Endothelial cell of umbilical vein (primary cell): ENCODE measurements around the gene PDE1A. TPM values are rescaled to one million over a fixed set of nuclear protein-coding genes. Genes with fewer than 3 reads are reported as not detected.

Source experiments
- BruUV-seq: library from RNA; stranded (reverse); fragments of 400-500 nt; replicated peaks from 2 replicates; lab custom pipeline; 2021; lab: Mats Ljungman, UMichigan
- CTCF ChIA-PET: fragments of 300-600, 350-600 bp; sonication (Branson Sonifier 250); formaldehyde crosslinking; loops from one replicate; lab custom pipeline; 2021; ENCODE audit warnings: antibody characterized with exemption, inconsistent platforms; lab: Charles Lee
- POLR2A ChIA-PET: fragments of 300-600, 350-600 bp; sonication (Branson Sonifier 250); formaldehyde crosslinking; loops from one replicate; lab custom pipeline; 2021; ENCODE audit warnings: antibody characterized with exemption, inconsistent platforms; lab: Charles Lee
- DNase-seq: peaks from one replicate; pipeline ENCODE4 v3.0.0-alpha.2; 2011; ENCODE audit warnings: low read depth, low spot score
- FAIRE-seq: peaks from 2 replicates; lab custom pipeline; 2011; peaks lifted over from hg19 to GRCh38; lab: Jason Lieb, UNC
- H2AFZ ChIP-seq: 2 replicates; pipeline ENCODE4 v1.6.0; 2012; ENCODE audit warnings: low read depth, low read length, control low read depth, inconsistent platforms
- H3K27ac ChIP-seq: 2 replicates; pipeline ENCODE4 v1.5.1; 2011; ENCODE audit warnings: low read depth, mild to moderate bottlenecking, control low read depth, low read length, moderate library complexity; ENCODE audit not compliant: insufficient read depth
- H3K27me3 ChIP-seq, 2 experiments: 2 replicates each; pipeline versions ENCODE4 v1.6.0 to v1.6.1; 2011; ENCODE audit warnings: low read length in 2 of 2, mixed read lengths in 1 of 2; ENCODE audit not compliant: control insufficient read depth in 2 of 2, insufficient read depth in 2 of 2
- H3K36me3 ChIP-seq, 2 experiments: 2 replicates in 1 of 2; 3 replicates in 1 of 2; pipeline ENCODE4 v1.5.1; 2011; ENCODE audit warnings: low read length in 2 of 2, mild to moderate bottlenecking in 1 of 2, moderate library complexity in 1 of 2; ENCODE audit not compliant: control insufficient read depth in 2 of 2, insufficient read depth in 2 of 2; ENCODE audit errors: extremely low read depth in 1 of 2
- H3K4me1 ChIP-seq: 3 replicates; pipeline ENCODE4 v1.5.1; 2011; ENCODE audit warnings: mild to moderate bottlenecking, low read length; ENCODE audit not compliant: control insufficient read depth, insufficient read depth; ENCODE audit errors: extremely low read depth
- H3K4me2 ChIP-seq: 2 replicates; pipeline ENCODE4 v1.6.1; 2011; ENCODE audit warnings: low read length, control low read depth, mixed read lengths; ENCODE audit not compliant: insufficient read depth
- H3K4me3 ChIP-seq, 3 experiments: fragments of 200-600 bp in 1 of 3; sonication (generic), shearing (Covaris generic) in 1 of 3; replicated peaks in 1 of 3; 2 replicates each; pipeline ENCODE4 v1.5.1; 2011 to 2016; ENCODE audit warnings: control low read depth in 3 of 3, low read length in 3 of 3, mild to moderate bottlenecking in 2 of 3, inconsistent platforms in 1 of 3, low read depth in 1 of 3, moderate library complexity in 1 of 3; ENCODE audit not compliant: insufficient read depth in 1 of 3
- H3K79me2 ChIP-seq: 2 replicates; pipeline ENCODE4 v1.6.0; 2012; ENCODE audit warnings: low read length, inconsistent platforms; ENCODE audit not compliant: control insufficient read depth, insufficient read depth
- H3K9ac ChIP-seq: replicated peaks from 2 replicates; pipeline ENCODE3; 2011; ENCODE audit warnings: low read length, control low read depth; ENCODE audit not compliant: insufficient read depth; ENCODE audit errors: extremely low read depth
- H3K9me1 ChIP-seq: replicated peaks from 3 replicates; pipeline ENCODE4 v1.6.0; 2011; ENCODE audit warnings: mild to moderate bottlenecking, low read length; ENCODE audit not compliant: control insufficient read depth, insufficient read depth; ENCODE audit errors: extremely low read depth
- H3K9me3 ChIP-seq: replicated peaks from 2 replicates; pipeline ENCODE4 v1.5.1; 2012; ENCODE audit warnings: low read length, inconsistent platforms; ENCODE audit not compliant: control insufficient read depth, insufficient read depth
- H4K20me1 ChIP-seq: replicated peaks from 2 replicates; pipeline ENCODE3; 2011; ENCODE audit warnings: mild to moderate bottlenecking, low read length; ENCODE audit not compliant: control insufficient read depth, insufficient read depth; ENCODE audit errors: extremely low read depth
- EZH2 ChIP-seq: IDR thresholded peaks from 2 replicates; pipeline ENCODE4 v1.6.1; 2012; ENCODE audit warnings: borderline replicate concordance, low read depth, mild to moderate bottlenecking, moderate library complexity, low read length, inconsistent platforms; ENCODE audit not compliant: severe bottlenecking
- FOS ChIP-seq: IDR thresholded peaks from 2 replicates; pipeline ENCODE4 v1.6.1; 2011; ENCODE audit warnings: mild to moderate bottlenecking, low read length, moderate library complexity, borderline replicate concordance; ENCODE audit not compliant: insufficient read depth
- GATA2 ChIP-seq: IDR thresholded peaks from 2 replicates; pipeline ENCODE4 v1.7.0; 2011; ENCODE audit warnings: low read depth, mild to moderate bottlenecking, moderate library complexity, mixed read lengths, low read length; ENCODE audit not compliant: insufficient read length, insufficient read depth
- JUN ChIP-seq: IDR thresholded peaks from 2 replicates; pipeline ENCODE4 v1.6.1; 2011; ENCODE audit warnings: borderline replicate concordance, low read depth; ENCODE audit not compliant: insufficient read length, insufficient read depth
- MAX ChIP-seq: IDR thresholded peaks from 2 replicates; pipeline ENCODE4 v1.6.1; 2011; ENCODE audit not compliant: insufficient read depth, insufficient read length
- MYC ChIP-seq: IDR thresholded peaks from one replicate; pipeline ENCODE4 v1.6.1; 2011; ENCODE audit warnings: mild to moderate bottlenecking, low read depth, low read length
- POLR2A ChIP-seq: IDR thresholded peaks from 2 replicates; pipeline ENCODE4 v1.6.1; 2012; ENCODE audit warnings: low read depth, mild to moderate bottlenecking, control low read depth, low read length
- POLR2AphosphoS5 ChIP-seq: IDR thresholded peaks from 2 replicates; pipeline ENCODE4 v1.6.1; 2012; ENCODE audit warnings: low read depth, mild to moderate bottlenecking, control low read depth, low read length, moderate library complexity; ENCODE audit not compliant: insufficient read depth
- dilution Hi-C: fragments of 300-500 bp; cut with MboI; formaldehyde crosslinking; loops from one replicate; pipeline ENCODE4 v1.15.0; 2019; ENCODE audit warnings: low sequenced_read_pairs; ENCODE audit not compliant: extremely low pct_ligation_motif_present
- intact Hi-C: fragments of 100-400 bp; cut with micrococcal nuclease; formaldehyde crosslinking; loops from one replicate; pipeline ENCODE4 v1.10.0; 2022
- polyA plus RNA-seq, 4 experiments: library from polyadenylated mRNA; depleted of rRNA in 3 of 4; stranded (reverse) in 3 of 4; unstranded in 1 of 4; fragments of >200 nt; gene quantifications; 2 replicates each; pipeline versions ENCODE4 v1.2.1 to v1.2.3, GENCODE V29; 2011 to 2012; ENCODE audit warnings: missing spikeins in 1 of 4
- total RNA-seq: library from RNA; stranded (reverse); gene quantifications from 2 replicates; pipeline ENCODE4 v1.2.3, GENCODE V29; 2021
- TF ChIP-seq, protein P1 (sequence below), 2 donors: IDR thresholded peaks; 1 replicate in 1 of 2; 2 replicates in 1 of 2; pipeline ENCODE4 v1.5.1; 2011; ENCODE audit warnings: low read length in 2 of 2, mild to moderate bottlenecking in 2 of 2, moderate library complexity in 2 of 2, control low read depth in 1 of 2, inconsistent platforms in 1 of 2, low read depth in 1 of 2; ENCODE audit not compliant: insufficient read depth in 1 of 2; ENCODE audit errors: extremely low read depth in 1 of 2

PDE1A gene
- total and polyA plus RNA-seq, 2 donors (not counting 3 experiments of a cell fraction or from before 2014, with no cell fraction given) = 0.43 to 0.49 TPM

DNA sequence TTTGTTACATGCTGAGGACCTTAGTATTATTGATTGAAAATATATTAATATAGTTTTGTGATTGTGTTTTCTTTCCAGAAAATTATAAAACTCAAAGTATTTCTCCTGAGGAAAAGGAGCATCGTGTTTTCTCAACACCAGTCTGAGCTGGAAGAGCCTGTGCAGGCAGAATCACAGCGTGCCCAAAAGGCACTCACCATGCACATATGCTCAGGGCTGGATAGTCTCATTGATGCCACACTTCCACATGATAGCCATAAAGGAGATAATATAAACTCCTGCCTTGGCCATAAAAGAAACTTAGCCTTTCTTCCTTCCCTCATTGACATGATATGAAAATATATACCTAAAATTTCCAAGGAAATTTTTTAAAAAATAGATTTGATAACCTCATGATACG is 4.0 kb downstream of the PDE1A start:
- BruUV-seq = no TSS peak
- no peaks in the 10 kb centered on the region for H4K20me1 ChIP-seq
- H3K36me3 ChIP-seq = no peaks in the 10 kb centered on the region
- H3K4me2 ChIP-seq = no peak overlapping the region
- no peak overlapping the region for H3K4me3 ChIP-seq
- FAIRE-seq (no peak), DNase-seq (no peak)
- H3K9ac ChIP-seq = no peak overlapping the region
- H3K4me1 ChIP-seq = no peaks in the 10 kb centered on the region
- H3K9me1 ChIP-seq = no peaks in the 10 kb centered on the region
- TF ChIP-seq GATA2 (no peak), JUN (no peak), POLR2AphosphoS5 (no peak), MYC (no peak), MAX (no peak), FOS (no peak), POLR2A (no peak), EZH2 (no peak)
- TF ChIP-seq, protein P1, sequence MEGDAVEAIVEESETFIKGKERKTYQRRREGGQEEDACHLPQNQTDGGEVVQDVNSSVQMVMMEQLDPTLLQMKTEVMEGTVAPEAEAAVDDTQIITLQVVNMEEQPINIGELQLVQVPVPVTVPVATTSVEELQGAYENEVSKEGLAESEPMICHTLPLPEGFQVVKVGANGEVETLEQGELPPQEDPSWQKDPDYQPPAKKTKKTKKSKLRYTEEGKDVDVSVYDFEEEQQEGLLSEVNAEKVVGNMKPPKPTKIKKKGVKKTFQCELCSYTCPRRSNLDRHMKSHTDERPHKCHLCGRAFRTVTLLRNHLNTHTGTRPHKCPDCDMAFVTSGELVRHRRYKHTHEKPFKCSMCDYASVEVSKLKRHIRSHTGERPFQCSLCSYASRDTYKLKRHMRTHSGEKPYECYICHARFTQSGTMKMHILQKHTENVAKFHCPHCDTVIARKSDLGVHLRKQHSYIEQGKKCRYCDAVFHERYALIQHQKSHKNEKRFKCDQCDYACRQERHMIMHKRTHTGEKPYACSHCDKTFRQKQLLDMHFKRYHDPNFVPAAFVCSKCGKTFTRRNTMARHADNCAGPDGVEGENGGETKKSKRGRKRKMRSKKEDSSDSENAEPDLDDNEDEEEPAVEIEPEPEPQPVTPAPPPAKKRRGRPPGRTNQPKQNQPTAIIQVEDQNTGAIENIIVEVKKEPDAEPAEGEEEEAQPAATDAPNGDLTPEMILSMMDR (IDR thresholded peaks at IDR 0.05; ENCODE audit: extremely low read depth in 1 of 2, insufficient read depth in 1 of 2, low read depth in 1 of 2, low read length in 2 of 2) = no peak
- H3K9me3 ChIP-seq = no peaks in the 10 kb centered on the region
- POLR2A ChIA-PET = no interaction called here
- H3K79me2 ChIP-seq = no peaks in the 10 kb centered on the region
- dilution Hi-C loops (no loop called here), intact Hi-C loops (no loop called here)
- no peaks in the 10 kb centered on the region for H3K27me3 ChIP-seq
- CTCF ChIA-PET = interaction anchor here (1.2 kb wide), 1 partner anchor 40 kb away, joined by 4 read pairs; no protein-coding TSS in a partner anchor
- no peak overlapping the region for H2AFZ ChIP-seq
- no peak overlapping the region for H3K27ac ChIP-seq
